Measurements from ENCODE around the gene PNRC2.

DNA sequence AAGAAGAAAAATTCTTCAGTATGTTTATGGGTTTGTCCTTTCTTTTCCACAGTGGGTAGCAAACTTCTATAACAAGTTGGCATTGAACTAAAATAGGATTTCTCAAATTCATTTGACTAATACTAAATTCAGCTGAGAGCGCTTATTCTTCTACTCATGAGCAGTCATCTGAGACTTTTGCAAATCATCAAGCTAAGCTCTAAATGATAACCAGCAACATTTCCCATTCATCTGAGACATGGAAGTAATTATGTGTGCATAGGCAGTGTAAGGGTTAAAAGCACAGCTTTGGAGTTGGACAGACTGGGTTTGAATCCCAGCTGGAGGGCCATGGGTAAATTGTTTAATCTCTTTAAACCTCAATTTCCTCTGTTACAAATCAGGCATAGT is 28.1 kb upstream of the PNRC2 start:
- TF ChIP-seq, protein P1, sequence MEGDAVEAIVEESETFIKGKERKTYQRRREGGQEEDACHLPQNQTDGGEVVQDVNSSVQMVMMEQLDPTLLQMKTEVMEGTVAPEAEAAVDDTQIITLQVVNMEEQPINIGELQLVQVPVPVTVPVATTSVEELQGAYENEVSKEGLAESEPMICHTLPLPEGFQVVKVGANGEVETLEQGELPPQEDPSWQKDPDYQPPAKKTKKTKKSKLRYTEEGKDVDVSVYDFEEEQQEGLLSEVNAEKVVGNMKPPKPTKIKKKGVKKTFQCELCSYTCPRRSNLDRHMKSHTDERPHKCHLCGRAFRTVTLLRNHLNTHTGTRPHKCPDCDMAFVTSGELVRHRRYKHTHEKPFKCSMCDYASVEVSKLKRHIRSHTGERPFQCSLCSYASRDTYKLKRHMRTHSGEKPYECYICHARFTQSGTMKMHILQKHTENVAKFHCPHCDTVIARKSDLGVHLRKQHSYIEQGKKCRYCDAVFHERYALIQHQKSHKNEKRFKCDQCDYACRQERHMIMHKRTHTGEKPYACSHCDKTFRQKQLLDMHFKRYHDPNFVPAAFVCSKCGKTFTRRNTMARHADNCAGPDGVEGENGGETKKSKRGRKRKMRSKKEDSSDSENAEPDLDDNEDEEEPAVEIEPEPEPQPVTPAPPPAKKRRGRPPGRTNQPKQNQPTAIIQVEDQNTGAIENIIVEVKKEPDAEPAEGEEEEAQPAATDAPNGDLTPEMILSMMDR (IDR thresholded peaks at IDR 0.05): no peak
- no peak for TF ChIP-seq POLR2A (IDR thresholded peaks at IDR 0.05)

Data from breast epithelium (tissue), 3 donors.